GM23248 (cell line): ENCODE results near the gene TGFB1I1.

Experiments
- EZH2 ChIP-seq: fragments of 200-600 bp; sonication (generic); IDR thresholded peaks from 2 replicates; pipeline ENCODE4 v1.6.1; 2018; ENCODE audit warnings: antibody characterized with exemption, mild to moderate bottlenecking; ENCODE audit not compliant: insufficient read depth, poor library complexity, severe bottlenecking
- EZH2phosphoT487 ChIP-seq: fragments of 200-600 bp; sonication (generic); IDR thresholded peaks from 2 replicates; pipeline ENCODE4 v1.6.1; 2018; ENCODE audit warnings: antibody characterized with exemption, moderate library complexity, mild to moderate bottlenecking, low read depth; ENCODE audit not compliant: insufficient read depth

DNA sequence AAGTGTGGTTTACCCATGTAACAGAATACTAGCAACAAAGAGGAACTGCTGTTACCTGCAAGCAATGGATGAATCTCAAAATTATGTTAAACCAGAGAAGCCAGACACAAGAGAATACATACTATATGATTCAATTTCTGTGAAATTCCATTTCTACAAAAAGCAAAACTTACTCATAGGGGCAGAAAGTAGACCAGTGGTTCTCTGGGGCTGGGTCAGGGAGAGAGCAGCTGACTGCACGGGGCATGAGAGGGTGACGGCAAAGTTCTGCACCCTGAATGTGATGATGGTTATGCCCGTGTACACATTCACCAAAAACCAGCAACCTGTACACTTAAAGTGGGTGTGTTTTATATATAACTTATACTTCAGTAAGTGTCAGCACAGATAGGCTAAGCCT, 32.4 kb upstream of the TGFB1I1 start:
- TF ChIP-seq EZH2 = no peak
- no peak for TF ChIP-seq EZH2phosphoT487
